GM18499 (cell line): ENCODE measurements around the gene KCNN3.

Source experiments
- ATAC-seq: cut with Tn5 transposase; IDR thresholded peaks from one replicate; pipeline ENCODE4 v1.9.1; 2021; ENCODE audit warnings: moderate number of reproducible peaks; ENCODE audit not compliant: insufficient read depth, unreplicated experiment

Gene KCNN3

DNA sequence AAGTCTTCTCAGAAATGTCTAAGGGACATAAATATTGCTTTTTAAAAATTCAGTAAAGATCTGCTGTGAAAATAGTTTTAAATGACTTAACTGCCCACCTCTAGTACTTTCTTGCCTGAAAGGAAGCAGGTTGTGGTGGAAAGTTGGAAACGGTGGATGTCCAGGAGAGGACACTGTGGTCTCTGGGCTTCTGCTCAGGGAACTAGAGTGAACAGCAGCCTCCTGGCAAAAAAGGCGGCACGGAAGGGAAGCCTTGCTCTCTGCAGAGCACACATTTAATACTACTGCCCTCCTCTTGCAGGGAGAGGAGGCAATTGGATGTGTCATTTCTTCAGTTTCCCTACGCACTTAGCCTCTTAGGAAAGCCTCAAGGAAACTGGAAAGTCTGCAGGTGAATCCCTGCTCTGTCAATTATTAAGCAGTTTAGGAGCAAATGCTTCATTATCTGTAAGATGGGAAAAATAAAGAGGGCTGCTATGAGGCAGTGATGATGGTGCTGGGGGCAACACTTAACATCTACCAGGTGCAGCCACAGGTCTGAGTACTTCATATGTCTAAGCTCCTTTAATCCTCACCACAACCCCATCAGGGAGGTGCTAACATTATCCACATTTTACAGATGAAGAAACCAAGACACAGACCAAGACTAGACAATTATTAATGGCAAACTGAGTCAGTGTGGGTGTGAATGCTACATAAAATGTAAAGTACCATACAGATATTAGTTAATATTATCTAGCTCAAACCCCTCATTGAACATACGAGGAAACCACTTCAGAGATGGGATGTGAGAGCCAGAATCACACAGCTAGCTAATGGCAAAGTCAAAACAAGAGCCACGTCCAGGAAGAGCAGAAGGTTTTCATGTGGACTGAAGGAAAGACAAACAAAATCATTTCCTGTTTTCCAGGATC lies 153.2 kb downstream of the KCNN3 start:
- no peak for ATAC-seq

DNA sequence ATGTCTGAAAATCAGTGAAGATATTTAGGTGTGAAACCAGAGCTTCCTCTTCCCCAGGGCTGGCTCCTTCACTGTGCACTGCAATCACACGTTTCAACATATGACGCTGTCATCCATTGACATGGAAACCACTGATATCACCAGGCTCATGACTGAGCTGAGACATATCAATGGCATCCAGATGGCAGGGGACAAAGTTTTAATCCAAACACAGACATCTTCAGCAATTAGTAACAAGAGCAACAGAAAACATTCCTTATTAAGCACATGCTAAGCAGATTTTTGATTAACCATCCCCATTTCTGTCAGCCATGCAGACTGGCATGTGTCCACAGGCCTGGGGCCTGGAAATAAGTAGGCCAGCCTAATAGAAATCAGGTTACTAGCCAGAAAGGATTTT lies 154.1 kb downstream of the KCNN3 start:
- no peak for ATAC-seq

DNA sequence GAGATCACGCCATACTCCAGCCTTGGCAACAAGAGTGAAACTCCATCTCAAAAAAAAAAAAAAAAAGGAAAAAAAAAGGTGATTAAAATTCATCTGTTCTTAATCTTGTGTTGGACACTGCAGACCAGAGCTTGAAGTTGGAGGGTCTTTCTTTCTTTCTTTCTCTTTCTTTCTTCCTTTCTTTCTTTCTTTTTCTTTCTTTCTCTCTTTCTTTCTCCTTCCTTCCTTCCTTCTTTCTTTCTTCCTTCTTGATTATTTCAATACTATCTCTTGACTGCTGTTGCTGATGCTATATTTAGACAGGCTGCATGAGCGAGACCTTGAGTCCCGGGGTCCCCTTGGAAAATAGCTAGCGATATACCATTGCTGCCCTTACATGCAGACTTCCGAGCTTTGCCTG lies 154.7 kb downstream of the KCNN3 start:
- no peak for ATAC-seq

DNA sequence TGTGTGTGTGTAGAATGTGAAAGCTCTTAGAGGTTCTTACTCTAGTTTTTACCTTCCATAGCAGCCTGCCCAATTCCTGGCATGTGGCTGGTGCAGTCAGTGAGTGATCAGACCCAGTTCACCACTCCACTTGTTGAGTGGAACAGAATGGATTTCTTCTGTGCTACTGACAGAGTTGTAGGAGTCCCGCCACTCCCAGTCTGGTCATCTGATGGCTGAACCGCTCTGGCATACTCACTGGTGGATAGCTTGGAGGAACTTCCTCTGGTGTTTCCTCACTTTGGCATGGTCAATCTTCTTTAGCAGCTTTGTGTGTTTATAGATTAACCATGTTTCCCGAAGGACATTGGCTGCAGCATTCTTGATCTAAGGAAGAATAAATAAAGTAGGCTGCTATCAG lies 155.4 kb downstream of the KCNN3 start:
- no peak for ATAC-seq

GRCh38 chr1:154714052-154714623 lies 155.9 kb downstream of the KCNN3 start:
- no peak for ATAC-seq

GRCh38 chr1:154713005-154713404 lies 157.1 kb downstream of the KCNN3 start:
- no peak for ATAC-seq

- ATAC-seq = no peak
These were observed 157.8 kb downstream of the KCNN3 start for GRCh38 chr1:154712166-154712810.

- ATAC-seq = no peak
These were observed 158.7 kb downstream of the KCNN3 start for GRCh38 chr1:154711416-154711815.

GRCh38 chr1:154710106-154710505 lies 160.0 kb downstream of the KCNN3 start:
- no peak for ATAC-seq

- no peak for ATAC-seq
These were observed 162.1 kb downstream of the KCNN3 start for GRCh38 chr1:154707901-154708463.

DNA sequence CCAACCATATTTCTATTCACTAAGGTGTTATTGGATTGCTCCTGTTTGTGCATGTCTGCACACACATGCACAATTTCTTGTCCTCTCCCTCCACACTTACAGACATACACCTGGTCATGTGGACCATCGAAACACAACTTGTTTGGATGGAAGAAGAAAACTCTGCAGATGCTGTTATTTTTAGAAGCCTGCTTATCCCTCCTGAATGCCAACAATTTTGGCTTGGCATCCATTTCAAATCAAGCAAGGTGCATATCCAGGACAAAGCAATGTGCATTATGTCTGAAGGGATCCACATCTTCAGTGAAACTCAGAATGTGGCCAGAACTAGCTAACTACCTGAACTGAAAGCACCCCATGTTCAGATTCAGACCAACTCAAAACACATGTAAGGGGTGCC lies 163.2 kb downstream of the KCNN3 start:
- ATAC-seq = no peak

- ATAC-seq = no peak
These were observed 164.5 kb downstream of the KCNN3 start for GRCh38 chr1:154705544-154705943.

DNA sequence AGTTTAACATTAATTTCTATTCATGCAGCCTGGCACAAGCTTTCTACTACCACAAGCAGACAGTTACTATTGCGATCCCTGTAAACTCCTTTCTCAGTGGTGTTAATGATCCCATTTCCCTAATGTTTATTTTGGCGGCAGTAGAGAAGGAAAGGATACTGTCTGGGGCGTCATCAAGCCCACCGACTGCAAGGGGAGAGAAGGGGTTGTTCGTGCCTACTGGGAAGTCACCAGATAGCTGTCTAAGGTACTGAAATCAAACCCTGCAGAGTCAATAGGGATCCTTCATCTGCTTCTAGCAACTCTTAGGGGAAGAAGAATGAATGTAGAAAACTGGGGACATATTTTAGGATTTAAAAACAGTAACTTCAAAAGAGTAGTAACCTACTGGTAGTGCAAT lies 166.9 kb downstream of the KCNN3 start:
- ATAC-seq = no peak

DNA sequence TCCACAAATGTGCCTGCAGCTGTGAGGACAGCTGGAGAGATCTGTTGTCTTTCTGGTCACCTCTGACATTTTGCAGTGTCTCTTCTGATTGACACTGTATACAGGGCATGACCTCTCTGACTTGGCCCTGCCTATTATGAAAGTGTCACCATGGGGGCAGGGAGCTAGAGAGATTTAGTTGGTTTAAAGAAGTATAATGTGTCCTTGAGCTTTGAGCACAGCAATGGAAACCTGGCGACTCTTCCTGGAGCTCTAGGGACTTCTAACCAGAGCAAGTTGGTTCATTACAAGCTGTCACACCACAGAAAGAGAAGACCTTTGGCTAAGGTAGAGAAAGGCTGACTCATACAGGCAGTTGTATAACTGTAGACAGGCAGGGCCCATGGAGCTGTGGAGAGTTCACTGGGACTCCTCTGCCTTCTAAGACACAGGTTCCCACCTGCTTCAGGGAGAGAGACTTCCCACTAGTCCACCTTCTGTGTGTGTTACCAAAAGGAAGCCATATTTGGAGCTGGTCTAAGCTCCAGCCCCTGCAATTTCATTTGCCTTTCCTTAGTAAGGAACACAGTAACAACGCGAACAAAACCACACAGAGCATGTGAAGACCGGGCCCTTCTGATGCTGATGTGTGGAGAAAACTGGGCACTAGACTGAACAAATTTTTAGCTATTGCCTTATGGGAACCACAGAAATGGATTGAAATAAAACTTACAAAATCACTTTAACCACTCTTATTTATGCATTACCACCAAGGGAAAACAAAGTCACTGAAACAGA lies 171.6 kb downstream of the KCNN3 start:
- ATAC-seq = no peak

DNA sequence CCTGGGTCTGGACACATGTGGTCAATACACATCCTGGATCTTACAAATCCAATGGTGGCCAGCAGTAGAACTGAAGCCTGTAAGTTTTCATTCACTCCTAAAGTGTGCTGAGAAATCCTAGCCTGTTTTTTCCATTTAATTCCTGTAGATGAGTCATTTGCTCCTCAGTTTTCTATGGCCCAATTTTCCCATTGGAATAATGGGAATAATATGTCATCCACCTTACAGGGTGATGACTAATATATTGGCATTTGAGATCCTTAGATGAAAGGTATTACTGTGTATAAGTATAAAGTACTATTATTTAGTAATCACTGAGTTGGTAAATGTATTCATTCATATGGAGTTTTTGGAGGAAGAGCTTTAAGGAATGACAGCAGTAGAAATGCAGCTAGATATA lies 172.4 kb downstream of the KCNN3 start:
- ATAC-seq = no peak

DNA sequence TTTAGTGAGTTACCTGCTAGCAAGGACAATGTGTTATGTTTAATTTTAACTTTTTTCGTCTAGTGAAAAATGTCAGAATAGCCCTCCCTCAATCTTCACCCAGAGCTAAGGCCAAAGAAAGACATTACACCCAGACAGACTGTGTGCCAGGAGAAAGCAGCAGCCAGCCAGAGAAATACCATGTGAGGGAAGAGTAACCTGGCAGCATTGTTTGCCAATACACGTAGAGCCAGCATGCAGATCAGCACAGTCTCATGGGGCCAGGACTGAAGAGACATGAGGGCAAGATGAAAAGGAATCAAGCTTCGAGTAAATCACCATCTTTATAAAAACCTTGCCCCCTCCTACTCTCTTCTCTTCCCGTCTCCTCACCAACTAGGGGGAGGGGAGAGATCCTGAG lies 173.6 kb downstream of the KCNN3 start:
- ATAC-seq = no peak

DNA sequence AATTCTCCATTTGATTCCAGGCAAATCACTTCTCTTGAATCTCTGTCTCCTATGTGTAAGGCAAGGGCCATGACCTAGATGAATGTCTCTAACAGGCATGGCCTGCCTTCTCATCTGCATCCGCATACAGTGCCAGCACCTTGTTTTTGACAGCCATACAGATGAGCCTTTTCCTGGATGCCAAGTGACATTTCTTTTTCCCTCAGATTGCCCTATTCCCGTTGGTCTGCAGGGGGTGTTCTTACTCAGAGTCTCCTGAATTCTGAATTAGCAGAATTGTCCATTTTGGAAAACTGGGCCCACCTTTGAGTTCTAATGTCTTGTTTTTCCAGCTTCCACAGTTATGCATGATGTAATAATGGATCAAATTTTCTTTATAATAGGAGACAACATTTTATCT lies 174.1 kb downstream of the KCNN3 start:
- no peak for ATAC-seq

GRCh38 chr1:154694995-154695394 lies 175.1 kb downstream of the KCNN3 start:
- ATAC-seq = no peak

- ATAC-seq = no peak
These were observed 181.0 kb downstream of the KCNN3 start for GRCh38 chr1:154689083-154689482.

DNA sequence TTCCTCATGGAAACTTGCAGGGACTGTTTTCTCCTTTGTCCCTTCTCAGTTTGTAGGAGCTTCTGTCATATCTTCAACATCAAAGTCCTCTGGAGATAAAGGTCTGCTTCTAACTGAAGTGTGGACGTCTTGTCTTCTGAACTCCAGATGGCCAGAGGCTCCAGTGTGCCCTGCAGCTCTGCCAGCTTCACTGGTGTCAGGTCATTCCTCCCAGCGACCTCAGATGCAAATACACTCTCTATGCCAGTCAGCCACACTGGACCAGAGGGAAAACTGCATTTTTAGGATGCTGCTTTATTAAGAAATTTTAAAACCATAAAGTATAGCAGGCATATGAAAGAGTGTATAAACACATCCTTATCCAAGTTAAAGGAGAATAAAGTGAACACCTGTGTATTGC lies 183.6 kb downstream of the KCNN3 start:
- no peak for ATAC-seq
